Globus pallidus (tissue), 1 donor: ENCODE results near the gene MARCHF2.

ENCODE experiments used
- DNase-seq: peaks from one replicate; pipeline ENCODE4 v3.0.0-alpha.2; 2015; ENCODE audit warnings: low spot score

The MARCHF2 gene

DNA sequence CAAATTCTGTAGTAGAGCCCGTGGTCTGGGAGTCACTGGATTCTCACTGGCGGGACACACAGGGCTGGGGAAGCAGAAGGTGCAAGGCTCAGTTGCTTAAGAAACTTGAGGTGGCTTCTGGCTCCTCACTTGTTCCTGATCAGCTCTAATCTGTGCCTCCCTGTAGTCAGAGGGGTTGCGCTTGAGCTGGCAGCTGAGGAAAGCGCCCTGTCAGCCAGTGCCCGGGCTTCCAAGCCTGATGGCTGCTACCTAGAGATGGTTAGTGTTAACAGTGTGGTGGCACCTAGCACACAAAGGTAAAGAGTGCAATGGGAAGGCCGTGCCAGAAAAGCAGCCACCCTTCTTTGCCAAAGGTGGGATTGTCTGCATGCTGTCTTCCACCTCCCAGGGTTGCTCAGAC lies 40.5 kb downstream of the MARCHF2 start:
- DNase-seq: no peak

DNA sequence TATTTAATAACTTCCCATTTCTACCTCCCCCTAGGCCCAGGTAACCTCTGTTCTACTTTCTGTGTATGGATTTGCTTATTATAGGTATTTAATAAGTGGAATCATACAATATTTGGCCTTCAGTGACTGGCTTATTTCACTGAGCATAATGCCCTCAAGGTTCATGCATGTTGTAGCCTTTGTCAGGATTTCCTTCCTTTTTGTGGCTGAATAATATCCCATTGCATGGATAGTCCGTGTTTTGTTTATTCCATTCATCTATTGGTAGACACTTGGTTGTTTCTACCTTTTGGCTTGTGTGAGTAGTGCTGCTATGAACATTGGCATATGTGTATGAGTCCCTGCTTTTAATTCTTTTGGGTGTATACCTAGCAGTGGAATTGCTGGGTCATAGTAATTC lies 41.1 kb downstream of the MARCHF2 start:
- DNase-seq: no peak

DNA sequence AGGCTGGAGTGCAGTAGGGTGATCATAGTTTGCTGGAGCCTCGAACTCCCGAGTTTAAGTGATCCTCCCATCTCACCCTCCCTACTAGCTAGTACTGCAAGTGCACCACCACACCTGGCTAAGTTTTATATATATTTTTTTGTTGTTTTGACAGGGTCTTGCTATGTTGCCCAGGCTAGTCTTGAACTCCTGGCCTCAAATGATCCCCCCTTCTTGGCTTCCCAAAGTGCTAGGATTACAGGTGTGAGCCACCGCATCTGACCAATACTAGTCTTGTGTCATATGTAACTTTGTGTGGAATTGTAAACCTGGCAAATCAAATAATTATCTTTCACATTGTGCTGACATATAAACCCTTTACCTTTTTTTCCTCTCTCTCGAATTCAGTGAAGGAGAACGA lies 41.9 kb downstream of the MARCHF2 start:
- no peak for DNase-seq

DNA sequence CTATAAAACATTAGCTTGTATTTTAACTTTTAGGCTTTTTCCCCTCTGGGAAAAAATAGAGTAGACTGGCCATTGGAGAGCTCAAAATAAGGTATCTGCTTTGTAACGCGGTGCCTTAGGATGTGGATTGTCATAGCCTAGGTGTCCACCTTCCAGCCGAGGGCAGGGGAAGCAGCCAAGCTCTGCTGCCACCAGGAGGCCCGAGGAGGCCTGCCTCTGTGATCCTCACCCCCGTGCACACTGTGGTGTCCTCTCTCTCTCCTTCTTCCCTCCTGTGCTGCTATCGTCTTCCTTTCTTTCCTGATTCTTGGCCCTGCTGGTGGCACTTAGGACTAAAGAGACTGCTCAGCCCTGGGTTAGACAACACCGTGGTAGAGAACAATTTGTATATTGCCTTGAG lies 43.0 kb downstream of the MARCHF2 start:
- no peak for DNase-seq

DNA sequence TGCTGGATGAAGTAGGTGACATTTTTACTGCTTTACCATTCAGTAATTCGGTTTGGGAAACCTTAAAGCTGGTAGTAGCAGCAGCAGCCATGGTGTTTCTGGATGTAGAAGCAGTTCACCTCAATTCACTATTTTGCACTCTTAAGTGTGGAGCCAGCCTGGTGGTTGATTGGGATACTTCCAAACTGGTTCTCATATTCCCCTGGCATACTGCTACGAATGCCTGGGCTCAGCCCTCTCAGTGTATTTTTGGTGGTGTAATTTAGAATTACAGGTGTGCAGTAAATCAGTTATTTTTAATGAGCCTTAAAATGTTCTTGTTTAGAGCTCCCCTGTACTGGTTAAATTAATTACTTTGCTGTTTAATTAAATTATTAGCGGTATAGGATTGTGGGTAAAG lies 44.1 kb downstream of the MARCHF2 start:
- no peak for DNase-seq

DNA sequence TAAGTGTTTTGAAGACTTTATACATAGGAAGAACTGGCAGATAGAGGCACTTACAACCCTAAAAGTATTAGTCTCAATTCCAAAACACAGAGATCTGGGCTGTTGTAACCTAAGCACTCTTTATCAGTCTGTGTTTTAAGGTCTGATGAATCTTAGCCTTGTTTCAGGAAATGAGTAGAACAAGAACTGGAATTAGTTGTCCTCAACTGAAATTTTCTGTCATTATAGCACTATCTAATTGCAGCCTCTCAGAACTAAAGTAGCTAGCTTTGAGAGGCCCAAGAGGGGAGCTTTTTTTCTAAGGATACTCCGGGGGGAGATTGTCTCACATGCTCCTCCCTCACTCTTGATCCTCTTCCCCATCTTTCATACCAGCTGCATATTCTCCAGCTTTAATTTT lies 44.7 kb downstream of the MARCHF2 start:
- DNase-seq: no peak

DNA sequence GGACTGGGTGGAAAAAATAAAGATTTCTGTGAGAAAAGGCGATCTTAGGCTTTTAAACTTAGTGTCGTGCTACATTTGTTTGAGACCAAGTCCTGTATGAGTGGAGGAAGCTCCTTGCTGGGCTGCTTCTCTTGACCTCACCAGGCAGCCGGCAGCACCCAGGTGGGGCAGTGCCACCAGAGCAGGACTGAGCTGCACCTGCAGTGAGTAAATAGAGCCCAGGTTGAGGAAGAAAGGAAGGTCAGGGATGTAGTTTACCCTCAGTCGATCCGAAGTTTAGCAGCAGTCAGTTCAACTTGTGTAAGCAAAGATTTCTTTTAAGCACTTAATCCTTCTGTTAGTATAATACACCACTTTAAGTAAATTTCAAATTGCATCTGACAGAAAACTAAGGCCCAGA lies 45.3 kb downstream of the MARCHF2 start:
- no peak for DNase-seq

DNA sequence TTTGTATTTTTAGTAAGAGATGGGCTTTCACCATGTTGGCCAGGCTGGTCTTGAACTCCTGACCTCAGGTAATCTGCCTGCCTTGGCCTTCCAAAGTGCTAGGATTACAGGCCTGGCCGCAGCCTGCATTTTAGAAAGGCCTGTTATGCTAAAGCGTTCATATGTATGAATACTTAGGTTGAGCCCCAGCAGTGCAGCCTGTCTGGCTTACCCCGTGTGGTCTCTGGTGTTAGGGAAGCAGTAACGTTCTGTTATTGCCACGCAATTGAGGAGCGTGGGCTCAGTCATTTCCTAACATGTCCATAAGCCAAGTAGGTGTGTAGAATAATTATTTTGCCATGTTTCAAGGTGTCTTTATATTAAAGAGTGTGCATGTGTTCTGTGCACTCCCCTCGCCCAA lies 46.0 kb downstream of the MARCHF2 start:
- no peak for DNase-seq

DNA sequence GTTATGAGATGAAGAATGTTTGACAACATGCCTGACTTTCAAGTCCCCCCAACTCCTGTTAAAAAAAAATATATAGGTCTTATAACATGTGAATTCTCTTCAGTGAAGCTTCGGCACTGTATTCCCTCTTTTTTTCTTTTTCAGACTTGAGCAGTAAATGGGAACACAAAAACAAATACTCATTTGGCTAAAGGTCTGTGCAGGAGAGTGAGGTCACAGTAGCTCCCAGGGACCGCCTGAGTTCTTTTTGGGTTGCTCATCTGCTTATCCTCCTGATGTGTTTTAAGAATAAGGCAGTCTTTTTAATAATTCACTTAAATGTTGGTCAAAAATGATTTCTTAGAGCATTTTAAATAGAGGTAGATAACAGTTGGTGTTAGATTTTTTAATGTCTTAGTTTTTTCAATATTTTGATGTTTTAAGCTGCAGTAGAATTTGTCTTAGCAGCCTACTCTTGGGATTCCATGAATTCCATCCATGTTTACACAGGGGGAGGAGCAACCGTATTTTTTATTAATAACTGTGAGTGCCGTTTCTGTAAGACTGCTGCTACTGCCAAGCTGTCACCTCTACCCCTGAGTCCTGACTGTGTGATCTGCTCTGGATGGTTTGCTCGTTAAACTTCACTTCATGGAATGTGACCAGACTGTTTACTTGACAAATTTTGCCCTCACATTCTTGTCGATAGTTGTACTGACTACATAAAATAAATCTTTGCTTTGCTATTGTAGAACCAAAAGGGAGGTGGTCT lies 46.6 kb downstream of the MARCHF2 start:
- no peak for DNase-seq

DNA sequence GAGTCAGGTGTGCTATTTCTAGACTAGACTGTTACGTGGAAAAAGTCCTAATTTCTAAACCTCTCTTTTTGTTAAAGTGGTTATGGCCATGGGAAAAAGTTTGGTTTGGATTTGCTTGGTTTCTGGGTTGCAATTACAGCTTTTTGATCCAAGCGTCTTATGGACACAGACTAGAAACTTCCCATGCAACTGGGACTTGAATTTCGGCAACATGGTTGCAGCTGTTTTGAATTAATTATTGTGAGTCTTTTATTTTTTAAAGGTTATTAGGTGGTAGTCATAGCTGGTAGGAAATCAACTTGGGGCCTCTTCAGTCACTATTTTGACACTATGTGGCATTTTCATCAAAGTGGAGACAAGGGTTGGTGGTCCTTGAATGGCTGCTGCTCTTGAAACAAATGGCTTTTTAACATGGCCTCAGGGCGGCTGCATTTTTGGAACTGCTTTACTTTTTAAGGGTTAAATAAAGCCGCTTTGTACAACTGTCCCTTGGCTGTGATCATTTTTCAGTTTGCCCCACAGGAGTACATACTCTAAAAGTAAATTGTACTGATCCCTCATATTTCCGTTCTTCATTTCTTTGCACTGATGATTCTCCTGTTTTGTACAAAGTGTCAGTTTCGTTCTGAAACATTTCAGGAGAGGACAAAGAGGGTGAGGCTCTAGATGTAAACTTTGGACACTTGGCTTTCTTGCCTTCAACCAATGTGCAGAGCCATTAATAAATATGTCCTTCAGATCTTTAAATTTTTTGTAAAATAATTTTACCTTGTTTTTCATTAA lies 47.6 kb downstream of the MARCHF2 start:
- no peak for DNase-seq

DNA sequence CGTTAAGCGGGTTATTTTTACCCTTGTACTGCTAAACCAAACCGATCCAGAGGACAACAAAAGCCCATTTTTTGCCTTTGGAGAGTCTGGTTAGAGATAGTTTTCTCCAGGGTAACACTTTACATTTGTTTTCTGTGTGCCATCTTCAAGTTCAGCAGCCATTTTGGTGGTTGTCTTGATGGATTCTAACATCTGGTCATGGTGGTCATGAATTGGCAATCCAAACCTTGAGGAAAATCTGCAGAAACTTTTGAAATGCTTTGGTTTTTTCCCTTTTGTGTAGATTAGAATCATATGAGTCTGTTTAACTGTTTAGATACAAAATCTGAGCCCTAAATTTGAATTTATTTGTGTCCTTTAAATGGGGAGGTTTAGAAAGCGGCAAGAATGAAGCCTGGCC lies 48.3 kb downstream of the MARCHF2 start:
- no peak for DNase-seq

DNA sequence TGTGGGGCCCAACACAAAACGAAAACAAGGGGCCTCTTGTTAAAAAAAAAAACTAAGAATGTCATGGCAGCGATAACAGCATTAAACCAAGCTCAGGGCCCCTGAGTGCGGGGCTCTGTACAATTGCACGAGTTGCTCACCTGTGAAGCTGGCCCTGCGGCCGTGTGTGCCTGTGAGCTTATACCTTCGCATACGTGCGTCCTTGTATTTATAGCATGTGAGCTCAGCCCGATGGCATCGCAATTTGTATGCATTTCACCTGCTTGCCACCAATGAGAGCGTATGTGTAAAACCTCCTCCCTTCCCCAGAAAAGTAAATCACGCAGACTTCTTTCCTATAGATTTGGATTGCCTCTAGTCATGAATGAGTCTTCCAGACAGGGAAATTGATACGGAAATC lies 48.8 kb downstream of the MARCHF2 start:
- DNase-seq: no peak

DNA sequence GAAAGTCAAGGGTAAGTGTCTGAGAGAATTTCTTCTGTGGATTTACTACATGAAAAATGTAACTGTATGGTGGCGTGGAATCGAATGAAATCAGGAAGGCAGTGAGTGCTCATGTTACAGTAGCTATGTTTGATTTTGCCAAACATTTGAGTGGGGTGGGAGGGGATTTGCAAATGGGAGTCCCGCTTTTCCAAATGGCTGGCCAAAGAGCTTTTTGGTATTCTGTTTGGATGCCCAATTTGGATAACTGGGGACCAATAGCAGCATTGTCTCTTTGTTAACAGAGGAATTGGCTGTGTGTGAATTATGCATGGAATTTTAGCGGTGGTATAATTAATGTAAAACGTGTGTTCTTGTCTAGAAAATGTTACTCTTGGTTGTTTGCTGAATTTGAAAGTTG lies 49.5 kb downstream of the MARCHF2 start:
- DNase-seq: peak; percentile 34

DNA sequence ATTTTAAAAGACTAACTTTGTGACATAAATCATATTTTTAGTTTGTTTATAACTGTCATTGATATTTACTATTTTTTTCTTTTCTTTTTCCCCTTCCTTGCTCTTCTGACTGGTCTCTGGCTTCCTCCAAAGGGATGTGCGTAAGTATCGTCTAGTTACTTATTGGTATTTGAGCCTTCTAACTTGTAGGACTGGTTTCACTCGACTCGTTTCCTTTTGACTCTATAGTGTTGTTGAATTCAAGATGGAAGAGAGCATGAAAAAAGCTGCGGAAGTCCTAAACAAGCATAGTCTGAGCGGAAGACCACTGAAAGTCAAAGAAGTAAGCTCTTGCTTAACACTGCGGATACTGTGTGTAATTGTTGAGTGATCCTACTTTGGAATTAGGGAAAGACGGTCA lies 50.3 kb downstream of the MARCHF2 start:
- DNase-seq: no peak

DNA sequence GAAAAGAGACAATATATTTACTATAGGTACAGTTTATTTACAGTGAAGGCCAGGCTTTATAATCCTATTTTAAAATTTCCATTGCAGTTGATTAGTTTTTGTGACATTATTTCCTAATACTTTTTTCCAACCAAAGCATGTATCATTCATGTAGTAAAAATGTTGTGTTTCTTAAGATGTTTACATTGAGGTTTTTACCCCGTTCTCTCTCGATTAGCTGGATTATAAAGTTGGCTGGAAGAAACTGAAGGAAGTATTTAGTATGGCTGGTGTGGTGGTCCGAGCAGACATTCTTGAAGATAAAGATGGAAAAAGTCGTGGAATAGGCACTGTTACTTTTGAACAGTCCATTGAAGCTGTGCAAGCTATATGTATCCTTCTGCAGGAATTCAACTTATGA lies 52.9 kb downstream of the MARCHF2 start:
- DNase-seq: no peak

DNA sequence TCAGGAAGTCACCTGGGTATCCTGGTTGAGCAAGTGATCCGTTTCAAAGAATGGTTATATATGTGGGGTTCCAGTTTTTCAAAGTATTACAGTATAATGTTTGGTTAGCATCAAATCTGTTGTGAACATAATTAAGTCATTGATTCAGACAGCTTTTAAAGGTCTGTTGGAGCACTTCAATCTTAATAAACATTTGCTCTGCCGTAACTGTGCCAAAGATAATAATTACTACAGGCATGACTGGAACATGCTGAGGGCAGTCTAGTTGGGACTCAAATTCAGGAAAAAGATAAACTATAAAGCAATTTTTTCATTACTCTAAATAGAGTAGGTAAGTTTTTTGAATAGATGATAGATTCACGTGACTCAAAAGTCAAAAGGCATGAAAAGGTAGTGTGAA lies 55.0 kb downstream of the MARCHF2 start:
- DNase-seq: no peak

DNA sequence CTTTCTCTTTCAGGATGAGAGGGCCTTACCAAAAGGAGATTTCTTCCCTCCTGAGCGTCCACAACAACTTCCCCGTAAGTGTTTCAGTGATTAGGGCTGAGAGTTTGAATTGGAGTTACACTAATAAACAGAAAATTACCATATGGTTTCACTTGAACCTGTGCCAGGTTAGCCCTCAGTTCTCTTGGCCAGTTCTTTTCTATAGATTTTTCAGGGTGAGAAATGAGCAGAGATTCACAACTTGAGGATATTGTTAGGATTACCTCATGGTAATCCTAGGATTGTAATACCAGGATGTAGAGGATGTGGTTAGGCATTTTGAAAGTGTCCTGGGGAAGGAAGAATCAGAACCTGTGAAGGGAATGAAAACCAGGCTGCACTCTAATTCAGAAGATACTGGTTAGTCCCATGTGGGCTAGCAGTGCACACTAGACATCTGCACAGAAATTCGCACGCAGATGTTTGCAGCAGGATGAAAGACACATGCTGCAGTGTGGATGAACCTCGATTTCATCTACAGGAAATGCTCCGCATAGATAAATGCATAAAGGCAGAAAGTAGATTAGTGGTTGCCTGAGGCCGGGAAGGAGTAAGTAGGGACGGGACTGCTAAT lies 55.8 kb downstream of the MARCHF2 start:
- no peak for DNase-seq

DNA sequence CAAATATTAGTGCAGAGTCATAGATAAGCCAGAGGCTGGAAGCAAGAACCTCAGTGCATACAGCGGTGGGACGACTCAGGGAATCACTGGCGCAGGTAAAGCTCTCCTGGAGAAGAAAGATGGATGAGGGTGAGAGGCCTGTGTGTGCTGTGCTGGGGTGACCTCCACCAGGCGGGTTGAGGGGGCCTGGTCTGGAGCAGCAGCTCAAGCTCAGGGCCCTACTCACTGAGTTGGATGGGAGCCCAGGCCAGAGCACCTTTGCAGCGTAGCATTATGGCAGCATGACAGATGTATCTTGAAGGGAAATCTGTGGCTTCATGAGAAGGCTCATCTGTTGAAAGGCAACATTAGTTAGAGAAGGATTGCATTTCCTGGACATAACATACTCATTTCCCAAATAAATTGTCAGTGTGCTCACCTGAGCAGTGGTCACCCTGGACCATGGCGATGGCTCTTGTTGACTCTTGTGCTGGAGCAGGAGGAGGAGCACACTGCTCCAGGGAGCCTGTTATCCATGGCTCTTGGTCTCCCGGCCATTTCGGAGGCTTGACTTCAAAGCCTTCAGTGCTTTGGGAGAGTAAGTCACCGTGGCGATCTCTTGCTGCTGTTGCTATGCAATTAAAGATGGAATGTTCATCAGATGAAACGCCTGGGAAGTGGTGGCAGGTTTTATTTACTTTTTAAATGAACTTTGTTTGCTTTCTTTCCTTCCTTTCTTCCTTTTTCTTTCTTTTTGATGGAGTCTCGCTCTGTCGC lies 56.7 kb downstream of the MARCHF2 start:
- DNase-seq: no peak

DNA sequence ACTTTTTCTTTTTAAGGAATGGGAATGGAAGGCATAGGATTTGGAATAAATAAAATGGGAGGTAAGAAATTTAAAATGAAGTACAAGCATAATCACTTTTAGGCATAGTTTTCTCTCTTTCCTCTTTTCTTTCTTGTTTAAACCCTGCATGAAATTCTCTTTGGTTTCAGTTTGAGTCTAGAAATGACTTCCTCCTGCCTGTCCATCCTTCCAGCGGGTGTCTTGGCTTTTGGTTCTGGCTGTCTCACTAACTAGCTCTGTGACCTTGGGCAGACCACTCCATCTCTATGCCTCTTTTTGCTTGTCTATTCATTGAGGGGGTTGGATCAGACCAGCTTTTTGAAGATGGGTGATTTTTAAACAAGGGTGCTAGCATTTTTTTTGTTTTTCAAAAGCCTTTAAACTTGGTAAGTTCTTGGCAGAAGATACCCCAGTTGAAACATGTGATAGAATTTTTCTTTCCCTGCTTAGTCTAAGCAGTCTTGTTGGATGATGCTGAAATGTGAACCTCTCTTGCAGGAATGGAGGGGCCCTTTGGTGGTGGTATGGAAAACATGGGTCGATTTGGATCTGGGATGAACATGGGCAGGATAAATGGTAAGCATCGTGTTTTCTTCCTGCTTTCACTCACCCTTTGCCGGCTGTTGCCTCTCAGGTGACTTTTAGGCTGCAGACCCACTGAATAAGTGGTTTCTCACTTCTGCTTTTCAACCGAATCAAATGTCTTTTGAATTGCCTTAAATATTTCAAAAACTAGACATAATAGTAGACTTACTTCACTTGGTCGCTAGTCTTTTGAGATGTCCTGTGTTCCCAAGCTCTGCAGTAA lies 60.8 kb downstream of the MARCHF2 start:
- peak; percentile 55 for DNase-seq

DNA sequence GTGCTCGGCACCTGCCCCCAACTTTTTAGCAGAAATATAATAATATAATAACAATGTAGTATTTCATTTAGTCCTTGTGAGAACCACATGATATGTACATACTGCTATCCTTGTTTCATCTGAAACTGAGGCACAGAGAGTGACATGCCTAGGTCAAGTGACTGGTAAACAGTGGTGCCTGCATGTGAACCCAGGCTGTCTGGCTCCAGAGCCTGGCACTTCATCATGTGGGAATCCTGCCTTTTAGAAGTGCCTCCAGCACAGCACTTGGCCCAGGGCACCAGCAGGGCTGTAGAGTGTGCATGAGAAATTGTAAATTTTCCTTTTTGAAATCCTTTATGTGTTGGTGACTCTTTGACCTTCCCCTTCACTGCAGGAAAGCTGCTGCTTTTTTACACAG lies 61.9 kb downstream of the MARCHF2 start:
- DNase-seq: no peak

DNA sequence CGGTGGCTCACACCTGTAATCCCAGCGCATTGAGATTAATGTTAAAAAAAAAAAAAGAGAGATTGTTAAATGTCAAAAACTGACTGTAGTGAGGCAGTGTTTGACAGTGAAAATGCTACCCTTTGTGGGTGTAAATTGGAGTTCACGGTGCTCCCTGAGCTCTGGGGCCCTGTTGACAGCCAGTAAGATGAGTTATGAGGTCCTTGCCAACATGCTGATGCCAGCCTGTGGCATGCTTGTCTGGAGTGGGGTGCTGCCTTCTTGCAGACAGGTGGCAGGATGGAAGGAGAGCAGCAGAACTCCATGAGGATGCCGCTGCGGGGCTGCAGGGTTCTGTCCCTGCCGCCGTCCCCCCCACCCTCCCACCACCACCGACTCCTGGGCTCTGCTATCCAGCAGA lies 63.4 kb downstream of the MARCHF2 start:
- no peak for DNase-seq

DNA sequence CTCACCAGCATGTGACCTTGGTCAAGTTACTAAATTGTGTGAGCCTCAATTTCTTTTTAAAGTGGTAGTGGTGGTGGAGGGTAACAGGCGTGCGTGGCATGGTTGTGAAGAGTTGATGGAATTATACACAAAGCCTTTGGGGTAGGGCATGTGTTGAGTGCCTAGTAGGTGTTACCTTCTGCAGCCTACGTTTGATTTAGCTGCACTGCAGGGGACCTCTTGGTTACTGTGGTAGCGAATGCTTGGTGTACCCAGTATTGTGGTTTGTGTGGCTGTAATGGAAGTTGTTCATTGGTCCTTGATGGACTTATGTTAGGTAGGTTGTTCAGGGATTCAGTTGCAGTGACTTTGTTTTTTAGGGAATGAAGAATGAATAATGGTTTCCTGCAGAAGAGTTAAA lies 64.8 kb downstream of the MARCHF2 start:
- no peak for DNase-seq
